ENCODE measurements around the gene CCDC81.

DNA sequence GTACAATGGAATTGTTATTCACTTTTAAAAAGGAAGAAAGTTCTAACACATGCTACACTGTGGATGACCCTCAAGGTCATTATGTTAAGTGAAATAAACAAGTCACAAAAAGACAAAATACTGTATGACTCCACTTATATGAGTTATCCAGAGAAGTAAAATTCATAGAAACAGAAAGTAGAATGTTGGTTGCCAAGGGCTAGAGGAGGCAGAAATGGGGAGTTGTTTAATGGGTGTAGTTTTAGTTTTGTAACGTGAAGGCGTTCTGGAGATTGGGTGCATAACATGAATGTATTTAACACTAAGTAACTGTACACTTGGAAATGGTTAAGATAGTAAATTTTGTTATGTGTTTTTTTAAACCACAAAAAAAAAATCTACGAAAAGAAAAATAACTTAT is 43.8 kb downstream of the CCDC81 start:
- TF ChIP-seq, protein P1, sequence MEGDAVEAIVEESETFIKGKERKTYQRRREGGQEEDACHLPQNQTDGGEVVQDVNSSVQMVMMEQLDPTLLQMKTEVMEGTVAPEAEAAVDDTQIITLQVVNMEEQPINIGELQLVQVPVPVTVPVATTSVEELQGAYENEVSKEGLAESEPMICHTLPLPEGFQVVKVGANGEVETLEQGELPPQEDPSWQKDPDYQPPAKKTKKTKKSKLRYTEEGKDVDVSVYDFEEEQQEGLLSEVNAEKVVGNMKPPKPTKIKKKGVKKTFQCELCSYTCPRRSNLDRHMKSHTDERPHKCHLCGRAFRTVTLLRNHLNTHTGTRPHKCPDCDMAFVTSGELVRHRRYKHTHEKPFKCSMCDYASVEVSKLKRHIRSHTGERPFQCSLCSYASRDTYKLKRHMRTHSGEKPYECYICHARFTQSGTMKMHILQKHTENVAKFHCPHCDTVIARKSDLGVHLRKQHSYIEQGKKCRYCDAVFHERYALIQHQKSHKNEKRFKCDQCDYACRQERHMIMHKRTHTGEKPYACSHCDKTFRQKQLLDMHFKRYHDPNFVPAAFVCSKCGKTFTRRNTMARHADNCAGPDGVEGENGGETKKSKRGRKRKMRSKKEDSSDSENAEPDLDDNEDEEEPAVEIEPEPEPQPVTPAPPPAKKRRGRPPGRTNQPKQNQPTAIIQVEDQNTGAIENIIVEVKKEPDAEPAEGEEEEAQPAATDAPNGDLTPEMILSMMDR (IDR thresholded peaks at IDR 0.05; ENCODE audit: insufficient read depth, low read length), result no peak
- TF ChIP-seq POLR2AphosphoS5 (IDR thresholded peaks at IDR 0.05; ENCODE audit: low read depth) (no peak), GABPA (IDR thresholded peaks at IDR 0.05; ENCODE audit: low read depth) (no peak), SPI1 (IDR thresholded peaks at IDR 0.05; ENCODE audit: borderline replicate concordance, low read depth) (no peak)
- TF ChIP-seq, protein P2, sequence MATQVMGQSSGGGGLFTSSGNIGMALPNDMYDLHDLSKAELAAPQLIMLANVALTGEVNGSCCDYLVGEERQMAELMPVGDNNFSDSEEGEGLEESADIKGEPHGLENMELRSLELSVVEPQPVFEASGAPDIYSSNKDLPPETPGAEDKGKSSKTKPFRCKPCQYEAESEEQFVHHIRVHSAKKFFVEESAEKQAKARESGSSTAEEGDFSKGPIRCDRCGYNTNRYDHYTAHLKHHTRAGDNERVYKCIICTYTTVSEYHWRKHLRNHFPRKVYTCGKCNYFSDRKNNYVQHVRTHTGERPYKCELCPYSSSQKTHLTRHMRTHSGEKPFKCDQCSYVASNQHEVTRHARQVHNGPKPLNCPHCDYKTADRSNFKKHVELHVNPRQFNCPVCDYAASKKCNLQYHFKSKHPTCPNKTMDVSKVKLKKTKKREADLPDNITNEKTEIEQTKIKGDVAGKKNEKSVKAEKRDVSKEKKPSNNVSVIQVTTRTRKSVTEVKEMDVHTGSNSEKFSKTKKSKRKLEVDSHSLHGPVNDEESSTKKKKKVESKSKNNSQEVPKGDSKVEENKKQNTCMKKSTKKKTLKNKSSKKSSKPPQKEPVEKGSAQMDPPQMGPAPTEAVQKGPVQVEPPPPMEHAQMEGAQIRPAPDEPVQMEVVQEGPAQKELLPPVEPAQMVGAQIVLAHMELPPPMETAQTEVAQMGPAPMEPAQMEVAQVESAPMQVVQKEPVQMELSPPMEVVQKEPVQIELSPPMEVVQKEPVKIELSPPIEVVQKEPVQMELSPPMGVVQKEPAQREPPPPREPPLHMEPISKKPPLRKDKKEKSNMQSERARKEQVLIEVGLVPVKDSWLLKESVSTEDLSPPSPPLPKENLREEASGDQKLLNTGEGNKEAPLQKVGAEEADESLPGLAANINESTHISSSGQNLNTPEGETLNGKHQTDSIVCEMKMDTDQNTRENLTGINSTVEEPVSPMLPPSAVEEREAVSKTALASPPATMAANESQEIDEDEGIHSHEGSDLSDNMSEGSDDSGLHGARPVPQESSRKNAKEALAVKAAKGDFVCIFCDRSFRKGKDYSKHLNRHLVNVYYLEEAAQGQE (IDR thresholded peaks at IDR 0.05; ENCODE audit: insufficient replicate concordance, low read depth), result no peak
